GM12878 (cell line): ENCODE results near the gene SLC25A30.

Source experiments
- CTCF ChIP-seq, 3 experiments: IDR thresholded peaks in 2 of 3; conservative IDR thresholded peaks in 1 of 3; 2 replicates each; pipeline ENCODE4 v1.5.1; 2011; ENCODE audit warnings: low read depth in 3 of 3, low read length in 3 of 3, mild to moderate bottlenecking in 3 of 3, control low read depth in 2 of 3, moderate library complexity in 2 of 3, inconsistent platforms in 1 of 3, mixed read lengths in 1 of 3; ENCODE audit not compliant: control insufficient read depth in 2 of 3, insufficient read depth in 1 of 3; ENCODE audit errors: extremely low read depth in 1 of 3
- NRF1 ChIP-seq: conservative IDR thresholded peaks from 2 replicates; pipeline ENCODE4 v1.6.1; 2011; ENCODE audit warnings: mild to moderate bottlenecking, low read depth, low read length, improper control_type of control experiment

- TF ChIP-seq NRF1, result no peak
- TF ChIP-seq CTCF (IDR thresholded peaks at IDR 0.05 in 2 of 3, conservative IDR thresholded peaks at IDR 0.05 in 1 of 3; ENCODE audit: control insufficient read depth in 2 of 3, extremely low read depth in 1 of 3, insufficient read depth in 1 of 3, low read depth in 3 of 3, low read length in 3 of 3), result no peak
These were observed 20.8 kb upstream of the SLC25A30 start for GRCh38 chr13:45439008-45439407.
